ENCODE data around the gene ZNF783.
"Not testable (repeated sequence)": the region's sequence is repeated elsewhere in the genome, so short reads cannot be mapped to it uniquely, and the experiment has no call there.

ZNF783 gene

GRCh38 chr7:149325248-149325647 lies 63.3 kb downstream of the ZNF783 start:
- no peak for DNase-seq (ENCODE audit: extremely low read depth, low read depth)
- no peak for TF ChIP-seq CTCF (IDR thresholded peaks at IDR 0.05; ENCODE audit: low read depth, low read length)

- TF ChIP-seq CTCF (IDR thresholded peaks at IDR 0.05; ENCODE audit: low read depth, low read length), result no peak
- DNase-seq (ENCODE audit: extremely low read depth, low read depth), result no peak
Measured at GRCh38 chr7:149329265-149329664, 67.3 kb downstream of the ZNF783 start.

- DNase-seq (ENCODE audit: extremely low read depth, low read depth), result no peak
- no peak for TF ChIP-seq CTCF (IDR thresholded peaks at IDR 0.05; ENCODE audit: low read depth, low read length)
Measured at GRCh38 chr7:149329766-149330334, 67.9 kb downstream of the ZNF783 start.

- no peak for DNase-seq (ENCODE audit: extremely low read depth, low read depth)
- no peak for TF ChIP-seq CTCF (IDR thresholded peaks at IDR 0.05; ENCODE audit: low read depth, low read length)
Measured at GRCh38 chr7:149330914-149331567, 69.0 kb downstream of the ZNF783 start.

- DNase-seq (ENCODE audit: extremely low read depth, low read depth), result not testable (repeated sequence)
Measured at GRCh38 chr7:149332602-149333320, 70.8 kb downstream of the ZNF783 start.

GRCh38 chr7:149333321-149333717 lies 71.3 kb downstream of the ZNF783 start:
- no peak for DNase-seq (ENCODE audit: extremely low read depth, low read depth)

GRCh38 chr7:149334219-149334618 lies 72.2 kb downstream of the ZNF783 start:
- TF ChIP-seq CTCF (IDR thresholded peaks at IDR 0.05; ENCODE audit: low read depth, low read length), result no peak
- DNase-seq (ENCODE audit: extremely low read depth, low read depth), result no peak

More at GRCh38 chr7:149333321-149333717, 71.3 kb downstream of the ZNF783 start:
- no peak for TF ChIP-seq CTCF (IDR thresholded peaks at IDR 0.05; ENCODE audit: low read depth, low read length)
